HepG2 (cell line): ENCODE data around the gene KIAA0930. TPM values are rescaled to one million over a fixed set of nuclear protein-coding genes. Genes with fewer than 3 reads are reported as not detected.

Source experiments
- ATAC-seq: fragments of 200-7000 bp; cut with Tn5 transposase; 3 replicates; pipeline ENCODE4 v1.9.1; 2020; ENCODE audit warnings: mild to moderate bottlenecking, moderate library complexity
- BruUV-seq: library from RNA; stranded (reverse); fragments of 400-500 nt; replicated peaks from 2 replicates; lab custom pipeline; 2021; lab: Mats Ljungman, UMichigan
- CTCF ChIA-PET: fragments of 300-600 bp; formaldehyde crosslinking; extraction: SDS; loops from one replicate; lab custom pipeline; 2021; ENCODE audit warnings: low total read pairs, inconsistent platforms, low intra/inter-chr PET ratio; lab: Yijun Ruan, JAX
- POLR2A ChIA-PET: fragments of 350-600 bp; sonication (Branson Sonifier 250); formaldehyde crosslinking; loops from one replicate; lab custom pipeline; 2020; ENCODE audit warnings: antibody characterized with exemption, inconsistent platforms; lab: Yijun Ruan, JAX
- DNase-seq: peaks from one replicate; pipeline ENCODE4 v3.0.0-alpha.2; 2015; ENCODE audit warnings: low spot score
- FAIRE-seq: peaks from 3 replicates; lab custom pipeline; 2011; peaks lifted over from hg19 to GRCh38; lab: Jason Lieb, UNC
- H2AFZ ChIP-seq: one replicate; pipeline ENCODE4 v1.6.1; 2011; ENCODE audit warnings: low read length, inconsistent platforms
- H3K27ac ChIP-seq: fragments of 300-600 bp; 3 replicates; pipeline ENCODE4 v1.8.0; 2011; ENCODE audit warnings: mixed run types, mild to moderate bottlenecking, mixed read lengths, low read length, inconsistent platforms; ENCODE audit not compliant: insufficient read depth; ENCODE audit errors: extremely low read length
- H3K27me3 ChIP-seq, 2 experiments: fragments of 200-600 bp in 1 of 2; 2 replicates in 1 of 2; 3 replicates in 1 of 2; pipeline versions ENCODE4 v1.6.0 to v1.8.0; 2011; ENCODE audit warnings: low read length in 2 of 2, mild to moderate bottlenecking in 2 of 2, moderate library complexity in 2 of 2, inconsistent platforms in 1 of 2; ENCODE audit not compliant: insufficient read depth in 2 of 2, control insufficient read depth in 1 of 2
- H3K36me3 ChIP-seq, 2 experiments: fragments of 200-600 bp in 1 of 2; replicated peaks in 1 of 2; 2 replicates in 1 of 2; 3 replicates in 1 of 2; pipeline versions ENCODE4 v1.5.1 to v1.8.0; 2011; ENCODE audit warnings: low read length in 2 of 2, inconsistent platforms in 1 of 2; ENCODE audit not compliant: insufficient read depth in 2 of 2, control insufficient read depth in 1 of 2
- H3K4me1 ChIP-seq: 2 replicates; pipeline ENCODE4 v1.5.1; 2012; ENCODE audit warnings: low read length, inconsistent platforms; ENCODE audit not compliant: insufficient read depth
- H3K4me2 ChIP-seq: 2 replicates; pipeline ENCODE4 v1.6.0; 2011; ENCODE audit warnings: low read depth, low read length, inconsistent platforms
- H3K4me3 ChIP-seq, 3 experiments: fragments of 200-600 bp in 1 of 3; sonication (generic), shearing (Covaris generic) in 1 of 3; replicated peaks in 1 of 3; 2 replicates each; pipeline ENCODE4 v1.5.1; 2011 to 2016; ENCODE audit warnings: low read length in 3 of 3, inconsistent platforms in 2 of 3, low read depth in 2 of 3, mild to moderate bottlenecking in 2 of 3, control low read depth in 1 of 3, mixed read lengths in 1 of 3; ENCODE audit not compliant: insufficient read depth in 1 of 3
- H3K79me2 ChIP-seq: one replicate; pipeline ENCODE4 v1.6.1; 2011; ENCODE audit warnings: low read length, inconsistent platforms; ENCODE audit not compliant: insufficient read depth
- H3K9ac ChIP-seq: 2 replicates; pipeline ENCODE4 v1.6.0; 2011; ENCODE audit warnings: mild to moderate bottlenecking, low read depth, low read length, inconsistent platforms; ENCODE audit not compliant: insufficient read depth
- H3K9me3 ChIP-seq: 2 replicates; pipeline ENCODE4 v1.5.1; 2012; ENCODE audit warnings: mild to moderate bottlenecking, low read length
- H4K20me1 ChIP-seq: 2 replicates; pipeline ENCODE4 v1.6.0; 2011; ENCODE audit warnings: inconsistent platforms, mild to moderate bottlenecking, low read length, moderate library complexity; ENCODE audit not compliant: insufficient read depth
- ATAD3A ChIP-seq: sonication (generic); formaldehyde crosslinking; IDR thresholded peaks from 2 replicates; pipeline ENCODE4 v1.4.0; 2020; ENCODE audit warnings: missing genetic modification reagents
- HNF4A ChIP-seq: sonication (generic); formaldehyde crosslinking; IDR thresholded peaks from 2 replicates; pipeline ENCODE4 v1.4.0; 2020; ENCODE audit warnings: missing genetic modification reagents
- NCOR1 ChIP-seq: fragments of 200-600 bp; sonication (generic); IDR thresholded peaks from 2 replicates; pipeline ENCODE4 v1.7.0; 2017; ENCODE audit warnings: antibody characterized with exemption, low read length, borderline replicate concordance
- RBAK ChIP-seq: sonication (generic); formaldehyde crosslinking; IDR thresholded peaks from 2 replicates; pipeline ENCODE4 v1.5.1; 2020; ENCODE audit warnings: mild to moderate bottlenecking, missing genetic modification reagents
- RBM39 ChIP-seq: fragments of 200-400 bp; formaldehyde crosslinking; IDR thresholded peaks from one replicate; pipeline ENCODE4 v1.6.1; 2018; ENCODE audit warnings: antibody characterized with exemption, mild to moderate bottlenecking, low read depth, low read length; ENCODE audit not compliant: poor library complexity, severe bottlenecking
- SNAPC5 ChIP-seq: sonication (generic); formaldehyde crosslinking; IDR thresholded peaks from 2 replicates; pipeline ENCODE4 v1.8.1; 2023; ENCODE audit warnings: mild to moderate bottlenecking, missing genetic modification reagents, borderline replicate concordance
- TBX2 ChIP-seq: sonication (generic); formaldehyde crosslinking; IDR thresholded peaks from 2 replicates; pipeline ENCODE4 v1.5.0; 2020; ENCODE audit warnings: missing genetic modification reagents, mild to moderate bottlenecking, borderline replicate concordance
- ZNF253 ChIP-seq: sonication (generic); formaldehyde crosslinking; IDR thresholded peaks from 2 replicates; pipeline ENCODE4 v1.8.0; 2022; ENCODE audit warnings: mild to moderate bottlenecking, missing genetic modification reagents, borderline replicate concordance
- ZNF572 ChIP-seq: sonication (generic); formaldehyde crosslinking; IDR thresholded peaks from 2 replicates; pipeline ENCODE4 v1.5.1; 2020; ENCODE audit warnings: mild to moderate bottlenecking, missing genetic modification reagents
- WGBS: methylation state at CpG from one replicate; pipeline ENCODE4 v1.1.6; 2017; ENCODE audit warnings: low lambda C conversion rate; 5-methylcytosine and 5-hydroxymethylcytosine counted together
- in situ Hi-C: cut with HindIII; loops from 2 replicates; pipeline ENCODE4 v1.10.0; 2017; ENCODE audit warnings: low pct_unique_long_range_greater_than_20kb; ENCODE audit not compliant: extremely low pct_ligation_motif_present
- intact Hi-C: fragments of 100-400 bp; cut with micrococcal nuclease; formaldehyde crosslinking; loops from one replicate; pipeline ENCODE4 v1.10.0; 2022; ENCODE audit not compliant: unreplicated experiment
- polyA plus RNA-seq, 8 experiments: library from polyadenylated mRNA; depleted of rRNA in 3 of 8; stranded (reverse) in 7 of 8; unstranded in 1 of 8; fragments of >200 nt; fragmentation: Illumina TruSeq in 4 of 8; extraction: Trizol in 4 of 8; gene quantifications; 2 replicates each; pipeline versions ENCODE4 v1.2.1 to v1.2.3, GENCODE V29; 2011 to 2016; ENCODE audit warnings: low read depth in 4 of 8, missing spikeins in 1 of 8, mixed read lengths in 1 of 8; ENCODE audit not compliant: insufficient read depth in 1 of 8
- total RNA-seq, 5 experiments: library from RNA; depleted of rRNA; stranded (reverse); fragments of >200 nt; fragmentation: Illumina TruSeq; extraction: Trizol; gene quantifications; 2 replicates each; pipeline ENCODE4 v1.2.3, GENCODE V29; 2016; ENCODE audit warnings: low read depth in 1 of 5
- TF ChIP-seq, protein P1 (sequence below): sonication (generic); formaldehyde crosslinking; conservative IDR thresholded peaks from 2 replicates; pipeline ENCODE4 v1.5.0; 2020; ENCODE audit warnings: missing genetic modification reagents

Gene KIAA0930
- total and polyA plus RNA-seq, 2 of the 13 experiments (the other 11 are each of a cell fraction or from before 2014, with no cell fraction given), result 27.0 to 38.2 TPM

- TF ChIP-seq ZNF572 (CRISPR knock-in tag) (no peak), NCOR1 (no peak), RBAK (CRISPR knock-in tag) (no peak), ZNF253 (no peak), HNF4A (CRISPR knock-in tag) (peak; percentile 31; the same call in 1 of the 2 replicates)
- TF ChIP-seq, protein P1, sequence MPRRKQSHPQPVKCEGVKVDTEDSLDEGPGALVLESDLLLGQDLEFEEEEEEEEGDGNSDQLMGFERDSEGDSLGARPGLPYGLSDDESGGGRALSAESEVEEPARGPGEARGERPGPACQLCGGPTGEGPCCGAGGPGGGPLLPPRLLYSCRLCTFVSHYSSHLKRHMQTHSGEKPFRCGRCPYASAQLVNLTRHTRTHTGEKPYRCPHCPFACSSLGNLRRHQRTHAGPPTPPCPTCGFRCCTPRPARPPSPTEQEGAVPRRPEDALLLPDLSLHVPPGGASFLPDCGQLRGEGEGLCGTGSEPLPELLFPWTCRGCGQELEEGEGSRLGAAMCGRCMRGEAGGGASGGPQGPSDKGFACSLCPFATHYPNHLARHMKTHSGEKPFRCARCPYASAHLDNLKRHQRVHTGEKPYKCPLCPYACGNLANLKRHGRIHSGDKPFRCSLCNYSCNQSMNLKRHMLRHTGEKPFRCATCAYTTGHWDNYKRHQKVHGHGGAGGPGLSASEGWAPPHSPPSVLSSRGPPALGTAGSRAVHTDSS (CRISPR knock-in tag), result no peak
Measured at GRCh38 chr22:45179276-45180049, 61.2 kb downstream of the KIAA0930 start (continued).

GRCh38 chr22:45172881-45173585, 67.7 kb downstream of the KIAA0930 start:
- peaks cover 6% of the 10 kb centered on the region; the same call in 1 of the 2 replicates for H3K4me1 ChIP-seq
- TSS peak; percentile 4 for BruUV-seq
- no peak overlapping the region for H3K4me3 ChIP-seq
- in situ Hi-C loops (no loop called here), intact Hi-C loops (no loop called here)
- no peaks in the 10 kb centered on the region; the same call in 1 of the 2 replicates for H4K20me1 ChIP-seq
- H2AFZ ChIP-seq, result no peak overlapping the region
- no peak for FAIRE-seq
- H3K9me3 ChIP-seq, result no peaks in the 10 kb centered on the region
- TF ChIP-seq TBX2 (no peak), ATAD3A (CRISPR knock-in tag) (no peak), SNAPC5 (no peak), RBM39 (no peak)
- no peak for DNase-seq
- no peaks in the 10 kb centered on the region for H3K27me3 ChIP-seq
- 95% methylated on average over 7 of the region's 7 CpGs for WGBS
- ATAC-seq, result no peak
- ChIA-PET POLR2A (no interaction called here), CTCF (no interaction called here)
- peaks cover 38% of the 10 kb centered on the region for H3K79me2 ChIP-seq
- H3K9ac ChIP-seq, result no peak overlapping the region
- H3K27ac ChIP-seq, result no peak overlapping the region
- H3K36me3 ChIP-seq, result peaks cover 21 to 86% of the 10 kb centered on the region in 2 experiments
- no peak overlapping the region for H3K4me2 ChIP-seq
